Mesendoderm (in vitro differentiated cells): Measurements from ENCODE around the gene BRF1.

Experiments
- DNase-seq: peaks from one replicate; pipeline ENCODE4 v3.0.0; 2013
- H2AK5ac ChIP-seq: 2 replicates; pipeline ENCODE4 v1.6.1; 2013; ENCODE audit warnings: low read length, inconsistent platforms
- H2BK120ac ChIP-seq: 2 replicates; pipeline ENCODE4 v1.6.1; 2013; ENCODE audit warnings: low read depth, mild to moderate bottlenecking, low read length, moderate library complexity, mixed read lengths
- H2BK15ac ChIP-seq: replicated peaks from 2 replicates; pipeline ENCODE4 v1.6.1; 2013; ENCODE audit warnings: low read depth, mild to moderate bottlenecking, moderate library complexity
- H2BK5ac ChIP-seq: 2 replicates; pipeline ENCODE4 v1.6.1; 2013; ENCODE audit warnings: low read length, inconsistent platforms
- H3K18ac ChIP-seq: 2 replicates; pipeline ENCODE4 v1.6.1; 2013; ENCODE audit warnings: mild to moderate bottlenecking, low read length, mixed read lengths
- H3K23ac ChIP-seq: one replicate; pipeline ENCODE4 v1.6.1; 2013; ENCODE audit warnings: low read length
- H3K27ac ChIP-seq: 2 replicates; pipeline ENCODE4 v1.5.1; 2013; ENCODE audit warnings: low read depth, mild to moderate bottlenecking, inconsistent platforms, low read length, moderate library complexity
- H3K27me3 ChIP-seq: 2 replicates; pipeline ENCODE4 v1.6.1; 2013; ENCODE audit warnings: low read length, control low read depth, mild to moderate bottlenecking, inconsistent platforms; ENCODE audit not compliant: insufficient read depth, poor library complexity
- H3K36me3 ChIP-seq: 2 replicates; pipeline ENCODE4 v1.6.1; 2013; ENCODE audit warnings: low read length, inconsistent platforms; ENCODE audit not compliant: control insufficient read depth, insufficient read depth
- H3K4ac ChIP-seq: one replicate; pipeline ENCODE4 v1.6.1; 2013; ENCODE audit warnings: low read depth, mild to moderate bottlenecking, low read length, moderate library complexity
- H3K4me1 ChIP-seq: 2 replicates; pipeline ENCODE4 v1.6.1; 2013; ENCODE audit warnings: low read depth, low read length, inconsistent platforms; ENCODE audit not compliant: control insufficient read depth
- H3K4me2 ChIP-seq: 2 replicates; pipeline ENCODE4 v1.6.1; 2013; ENCODE audit warnings: low read length
- H3K4me3 ChIP-seq: 2 replicates; pipeline ENCODE4 v1.5.1; 2013; ENCODE audit warnings: mild to moderate bottlenecking, low read length
- H3K56ac ChIP-seq: one replicate; pipeline ENCODE4 v1.6.1; 2013; ENCODE audit warnings: low read length
- H3K79me1 ChIP-seq: 2 replicates; pipeline ENCODE4 v1.6.1; 2013; ENCODE audit warnings: low read length, inconsistent platforms
- H3K79me2 ChIP-seq: 2 replicates; pipeline ENCODE4 v1.6.1; 2013; ENCODE audit warnings: mild to moderate bottlenecking, low read length; ENCODE audit not compliant: control insufficient read depth, insufficient read depth
- H3K9ac ChIP-seq: 2 replicates; pipeline ENCODE4 v1.6.1; 2013; ENCODE audit warnings: low read length, inconsistent platforms
- H4K5ac ChIP-seq: one replicate; pipeline ENCODE4 v1.6.1; 2013; ENCODE audit warnings: low read length
- H4K8ac ChIP-seq: one replicate; pipeline ENCODE4 v1.6.1; 2013; ENCODE audit warnings: low read depth, mild to moderate bottlenecking, control low read depth, low read length, moderate library complexity
- WGBS: extraction: QIAGEN DNeasy Blood & Tissue Kit; methylation state at CpG from one replicate; pipeline ENCODE4 v1.1.7; 2013; ENCODE audit warnings: low lambda C conversion rate, missing lambda C conversion rate; ENCODE audit not compliant: insufficient coverage; ENCODE audit errors: extremely low coverage; 5-methylcytosine and 5-hydroxymethylcytosine counted together

Gene BRF1

DNA sequence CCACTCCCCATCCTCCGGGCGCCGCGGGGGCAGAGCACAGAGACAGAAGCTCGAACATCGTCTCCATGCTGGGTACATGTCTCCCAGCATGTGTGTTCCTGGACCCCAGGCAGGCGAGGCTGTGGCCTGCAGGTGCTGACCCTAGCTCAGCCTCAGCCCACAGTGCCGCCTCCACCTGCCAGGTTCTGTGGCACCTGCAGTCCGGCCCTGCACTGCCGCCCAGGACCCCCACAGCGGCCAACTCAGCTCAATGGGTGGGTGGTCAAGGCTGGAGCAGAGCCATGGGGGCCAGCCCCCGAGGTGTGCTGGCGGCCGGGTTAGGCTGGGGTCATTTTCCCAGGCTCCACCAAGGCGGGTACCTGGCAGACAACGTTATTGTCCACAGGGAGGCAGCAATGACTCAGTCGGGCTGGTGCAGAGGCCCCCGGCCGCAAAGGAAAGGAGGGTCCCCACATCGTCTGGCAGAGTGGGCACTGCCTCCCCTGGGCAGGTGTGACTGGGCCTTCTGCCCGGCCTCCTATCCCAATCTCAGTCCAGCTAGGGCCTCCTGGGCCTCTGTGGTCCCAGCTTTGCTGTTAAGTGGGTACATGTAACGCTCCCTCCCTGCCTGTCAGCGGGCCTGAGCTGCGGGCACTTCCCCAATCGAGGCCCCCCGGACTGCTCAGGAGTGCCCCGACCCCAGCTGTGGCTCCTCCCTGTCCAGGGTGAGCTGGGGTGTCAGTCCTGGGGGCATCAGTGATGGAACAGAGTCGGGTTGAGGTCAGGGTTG is 99.5 kb downstream of the BRF1 start:
- Histone ChIP-seq H2AK5ac (no peak overlapping the region), H3K9ac (no peak overlapping the region), H3K23ac (no peak overlapping the region), H2BK120ac (no peak overlapping the region), H4K8ac (no peak overlapping the region), H3K79me2 (no peaks in the 10 kb centered on the region), H2BK5ac (no peak overlapping the region), H3K4me1 (no peaks in the 10 kb centered on the region), H3K4me3 (no peak overlapping the region), H3K56ac (peak overlapping the region; percentile 19), H4K5ac (no peak overlapping the region), H3K27ac (no peak overlapping the region), H2BK15ac (no peak overlapping the region), H3K4me2 (no peak overlapping the region), H3K79me1 (no peaks in the 10 kb centered on the region), H3K27me3 (no peaks in the 10 kb centered on the region), H3K36me3 (no peaks in the 10 kb centered on the region), H3K4ac (no peak overlapping the region), H3K18ac (no peak overlapping the region)
- no peak for DNase-seq
- no CpG with 5 or more reads among the region's 28 CpGs for whole genome bisulfite sequencing

GRCh38 chr14:105200641-105201040 is 100.2 kb downstream of the BRF1 start:
- Histone ChIP-seq H2AK5ac (no peak overlapping the region), H3K27me3 (no peaks in the 10 kb centered on the region), H3K36me3 (no peaks in the 10 kb centered on the region), H3K4me2 (no peak overlapping the region), H3K27ac (no peak overlapping the region), H3K79me2 (no peaks in the 10 kb centered on the region), H3K56ac (no peak overlapping the region), H4K8ac (no peak overlapping the region), H3K4me1 (peaks cover 5% of the 10 kb centered on the region), H3K9ac (no peak overlapping the region), H2BK15ac (no peak overlapping the region), H3K79me1 (no peaks in the 10 kb centered on the region), H2BK5ac (no peak overlapping the region), H3K4me3 (no peak overlapping the region), H3K18ac (no peak overlapping the region), H3K23ac (no peak overlapping the region), H3K4ac (no peak overlapping the region), H4K5ac (no peak overlapping the region), H2BK120ac (no peak overlapping the region)
- no peak for DNase-seq
- no CpG with 5 or more reads among the region's 16 CpGs for WGBS

GRCh38 chr14:105200074-105200473 is 100.7 kb downstream of the BRF1 start:
- Histone ChIP-seq H2BK5ac (no peak overlapping the region), H2BK120ac (no peak overlapping the region), H3K27ac (no peak overlapping the region), H4K5ac (no peak overlapping the region), H4K8ac (no peak overlapping the region), H3K4me3 (no peak overlapping the region), H3K79me1 (no peaks in the 10 kb centered on the region), H3K36me3 (no peaks in the 10 kb centered on the region), H2AK5ac (no peak overlapping the region), H2BK15ac (no peak overlapping the region), H3K23ac (no peak overlapping the region), H3K4me1 (peaks cover 7% of the 10 kb centered on the region), H3K4ac (no peak overlapping the region), H3K9ac (no peak overlapping the region), H3K27me3 (no peaks in the 10 kb centered on the region), H3K18ac (no peak overlapping the region), H3K56ac (no peak overlapping the region), H3K4me2 (no peak overlapping the region), H3K79me2 (no peaks in the 10 kb centered on the region)
- DNase-seq, result no peak
- no CpG with 5 or more reads among the region's 10 CpGs for WGBS

GRCh38 chr14:105199093-105199492 is 101.7 kb downstream of the BRF1 start:
- Histone ChIP-seq H3K4me3 (no peak overlapping the region), H3K4ac (no peak overlapping the region), H3K27me3 (no peaks in the 10 kb centered on the region), H3K27ac (no peak overlapping the region), H3K36me3 (no peaks in the 10 kb centered on the region), H2AK5ac (no peak overlapping the region), H3K56ac (no peak overlapping the region), H3K9ac (no peak overlapping the region), H4K5ac (no peak overlapping the region), H2BK120ac (no peak overlapping the region), H3K4me2 (no peak overlapping the region), H3K18ac (no peak overlapping the region), H2BK5ac (no peak overlapping the region), H2BK15ac (no peak overlapping the region), H3K23ac (no peak overlapping the region), H3K79me1 (no peaks in the 10 kb centered on the region), H3K4me1 (peaks cover 7% of the 10 kb centered on the region), H4K8ac (no peak overlapping the region), H3K79me2 (no peaks in the 10 kb centered on the region)
- no peak for DNase-seq
- WGBS, result no CpG with 5 or more reads among the region's 18 CpGs

- no peaks in the 10 kb centered on the region for H3K27me3 ChIP-seq
- no peak overlapping the region for H3K4me3 ChIP-seq
- H2BK15ac ChIP-seq, result no peak overlapping the region
- H2BK5ac ChIP-seq, result no peak overlapping the region
- H3K27ac ChIP-seq, result no peak overlapping the region
- no peak overlapping the region for H4K8ac ChIP-seq
- H3K36me3 ChIP-seq, result no peaks in the 10 kb centered on the region
- H3K18ac ChIP-seq, result no peak overlapping the region
- H3K79me2 ChIP-seq, result no peaks in the 10 kb centered on the region
- no peak overlapping the region for H3K4ac ChIP-seq
- no peak overlapping the region for H3K9ac ChIP-seq
- H3K56ac ChIP-seq, result peak overlapping the region; percentile 7
- no CpG with 5 or more reads among the region's 4 CpGs for WGBS
- H3K79me1 ChIP-seq, result no peaks in the 10 kb centered on the region
- peaks cover 7% of the 10 kb centered on the region for H3K4me1 ChIP-seq
- H2AK5ac ChIP-seq, result no peak overlapping the region
- no peak overlapping the region for H4K5ac ChIP-seq
- H3K4me2 ChIP-seq, result no peak overlapping the region
- no peak for DNase-seq
- H3K23ac ChIP-seq, result no peak overlapping the region
- H2BK120ac ChIP-seq, result no peak overlapping the region
Observed at GRCh38 chr14:105198588-105198987, 102.2 kb downstream of the BRF1 start.

GRCh38 chr14:105197211-105197641 is 103.6 kb downstream of the BRF1 start:
- no peak overlapping the region for H2BK5ac ChIP-seq
- no peak overlapping the region for H3K56ac ChIP-seq
- H3K27ac ChIP-seq, result no peak overlapping the region
- no peak overlapping the region for H3K18ac ChIP-seq
- peaks cover 7% of the 10 kb centered on the region for H3K4me1 ChIP-seq
- no peak overlapping the region for H2BK15ac ChIP-seq
- H4K5ac ChIP-seq, result no peak overlapping the region
- no peak overlapping the region for H3K4me3 ChIP-seq
- no peaks in the 10 kb centered on the region for H3K79me1 ChIP-seq
- DNase-seq, result peak; percentile 64
- no CpG with 5 or more reads among the region's 15 CpGs for WGBS
- H3K27me3 ChIP-seq, result no peaks in the 10 kb centered on the region
- no peak overlapping the region for H3K23ac ChIP-seq
- H3K9ac ChIP-seq, result no peak overlapping the region
- H3K79me2 ChIP-seq, result no peaks in the 10 kb centered on the region
- H3K4ac ChIP-seq, result no peak overlapping the region
- no peak overlapping the region for H2BK120ac ChIP-seq
- no peak overlapping the region for H2AK5ac ChIP-seq
- H4K8ac ChIP-seq, result no peak overlapping the region
- H3K4me2 ChIP-seq, result no peak overlapping the region
- H3K36me3 ChIP-seq, result no peaks in the 10 kb centered on the region
